Measurements from ENCODE around the gene PADI3. TPM values are rescaled to one million over a fixed set of nuclear protein-coding genes. Genes with fewer than 3 reads are reported as not detected.

Gene PADI3
- total RNA-seq, 6 donors from 2014 or later: not detected

DNA sequence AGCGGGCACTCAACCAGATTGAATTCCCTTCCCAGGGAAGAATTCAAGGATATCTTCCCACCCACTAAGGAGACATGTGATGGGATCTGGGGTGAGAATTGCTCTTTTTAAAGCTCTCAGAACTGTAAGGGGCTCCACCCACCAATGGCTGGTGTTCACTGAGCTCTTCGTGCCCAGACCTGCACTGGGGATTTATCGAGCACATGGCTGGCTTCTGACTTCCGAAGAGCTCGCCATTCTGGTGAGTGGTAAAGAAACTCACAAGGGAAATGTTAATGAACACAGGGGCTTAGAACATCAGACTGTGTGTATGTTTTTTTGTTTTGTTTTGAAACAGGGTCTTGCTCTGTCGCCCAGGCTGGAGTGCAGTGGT is 9.8 kb downstream of the PADI3 start:
- H3K27me3 ChIP-seq: no peaks in the 10 kb centered on the region
- no peaks in the 10 kb centered on the region for H3K36me3 ChIP-seq
- no peak for ATAC-seq (ENCODE audit: low FRiP score in 2 of 2)
- 85 to 91% methylated on average over 6 of the region's 6 CpGs for WGBS, 2 donors
- H3K9me3 ChIP-seq: no peaks in the 10 kb centered on the region
- H3K4me1 ChIP-seq: no peaks in the 10 kb centered on the region
- TF ChIP-seq EP300 (IDR thresholded peaks at IDR 0.05) (no peak), POLR2A (IDR thresholded peaks at IDR 0.05) (no peak), POLR2AphosphoS5 (IDR thresholded peaks at IDR 0.05) (no peak)
- TF ChIP-seq, protein P1, sequence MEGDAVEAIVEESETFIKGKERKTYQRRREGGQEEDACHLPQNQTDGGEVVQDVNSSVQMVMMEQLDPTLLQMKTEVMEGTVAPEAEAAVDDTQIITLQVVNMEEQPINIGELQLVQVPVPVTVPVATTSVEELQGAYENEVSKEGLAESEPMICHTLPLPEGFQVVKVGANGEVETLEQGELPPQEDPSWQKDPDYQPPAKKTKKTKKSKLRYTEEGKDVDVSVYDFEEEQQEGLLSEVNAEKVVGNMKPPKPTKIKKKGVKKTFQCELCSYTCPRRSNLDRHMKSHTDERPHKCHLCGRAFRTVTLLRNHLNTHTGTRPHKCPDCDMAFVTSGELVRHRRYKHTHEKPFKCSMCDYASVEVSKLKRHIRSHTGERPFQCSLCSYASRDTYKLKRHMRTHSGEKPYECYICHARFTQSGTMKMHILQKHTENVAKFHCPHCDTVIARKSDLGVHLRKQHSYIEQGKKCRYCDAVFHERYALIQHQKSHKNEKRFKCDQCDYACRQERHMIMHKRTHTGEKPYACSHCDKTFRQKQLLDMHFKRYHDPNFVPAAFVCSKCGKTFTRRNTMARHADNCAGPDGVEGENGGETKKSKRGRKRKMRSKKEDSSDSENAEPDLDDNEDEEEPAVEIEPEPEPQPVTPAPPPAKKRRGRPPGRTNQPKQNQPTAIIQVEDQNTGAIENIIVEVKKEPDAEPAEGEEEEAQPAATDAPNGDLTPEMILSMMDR (IDR thresholded peaks at IDR 0.05): no peak
- no peak overlapping the region for H3K4me3 ChIP-seq
- H3K27ac ChIP-seq: no peak overlapping the region
- DNase-seq: no peak

DNA sequence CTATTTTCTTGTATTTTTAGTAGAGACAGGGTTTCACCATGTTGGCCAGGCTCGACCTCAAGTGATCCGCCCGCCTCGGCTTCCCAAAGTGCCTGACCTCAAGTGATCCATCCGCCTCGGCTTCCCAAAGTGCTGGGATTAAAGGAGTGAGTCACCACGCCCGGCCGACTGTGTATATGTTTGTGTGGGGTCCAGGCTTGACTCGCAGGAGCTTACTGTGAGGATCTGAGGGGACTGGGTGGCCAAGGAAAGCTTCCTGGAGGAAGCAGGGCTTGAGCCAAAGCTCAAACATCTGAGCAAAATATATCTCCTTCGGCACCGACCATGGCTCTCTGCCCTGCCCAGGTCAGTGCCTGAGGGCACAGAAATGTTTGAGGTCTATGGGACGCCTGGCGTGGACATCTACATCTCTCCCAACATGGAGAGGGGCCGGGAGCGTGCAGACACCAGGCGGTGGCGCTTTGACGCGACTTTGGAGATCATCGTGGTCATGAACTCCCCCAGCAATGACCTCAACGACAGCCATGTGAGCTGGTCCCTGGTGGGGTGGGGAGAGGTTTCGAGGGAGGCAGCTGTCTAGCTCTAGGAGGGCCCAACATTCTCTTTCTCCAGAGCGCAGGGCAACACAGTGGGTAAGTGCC is 10.5 kb downstream of the PADI3 start:
- DNase-seq: no peak
- H3K9me3 ChIP-seq: no peaks in the 10 kb centered on the region
- WGBS, 2 donors: 84 to 85% methylated on average over 14 to 24 of the region's 24 CpGs
- no peaks in the 10 kb centered on the region for H3K27me3 ChIP-seq
- TF ChIP-seq POLR2AphosphoS5 (IDR thresholded peaks at IDR 0.05): no peak
- TF ChIP-seq POLR2A (IDR thresholded peaks at IDR 0.05): no peak
- no peak for TF ChIP-seq EP300 (IDR thresholded peaks at IDR 0.05)
- TF ChIP-seq, protein P1 (IDR thresholded peaks at IDR 0.05): no peak
- H3K4me1 ChIP-seq: no peaks in the 10 kb centered on the region
- ATAC-seq (ENCODE audit: low FRiP score in 2 of 2): no peak
- H3K36me3 ChIP-seq: no peaks in the 10 kb centered on the region
- no peak overlapping the region for H3K4me3 ChIP-seq
- no peak overlapping the region for H3K27ac ChIP-seq

GRCh38 chr1:17260264-17260663 is 11.4 kb downstream of the PADI3 start:
- DNase-seq: no peak
- 89 to 95% methylated on average over 6 to 7 of the region's 7 CpGs for WGBS, 2 donors

GRCh38 chr1:17260738-17261137 is 11.8 kb downstream of the PADI3 start:
- no peak for TF ChIP-seq EP300 (IDR thresholded peaks at IDR 0.05)
- no peak for TF ChIP-seq POLR2AphosphoS5 (IDR thresholded peaks at IDR 0.05)
- TF ChIP-seq, protein P1 (IDR thresholded peaks at IDR 0.05): no peak
- TF ChIP-seq POLR2A (IDR thresholded peaks at IDR 0.05): no peak
- H3K4me1 ChIP-seq: no peaks in the 10 kb centered on the region
- H3K4me3 ChIP-seq: no peak overlapping the region
- H3K36me3 ChIP-seq: no peaks in the 10 kb centered on the region
- H3K9me3 ChIP-seq: no peaks in the 10 kb centered on the region
- 75 to 88% methylated on average over 4 to 5 of the region's 5 CpGs for WGBS, 2 donors
- ATAC-seq (ENCODE audit: low FRiP score in 2 of 2) (no peak), DNase-seq (no peak)
- no peaks in the 10 kb centered on the region for H3K27me3 ChIP-seq
- no peak overlapping the region for H3K27ac ChIP-seq

More at GRCh38 chr1:17260264-17260663, 11.4 kb downstream of the PADI3 start:
- no peak overlapping the region for H3K27ac ChIP-seq
- ATAC-seq (ENCODE audit: low FRiP score in 2 of 2): no peak
- H3K9me3 ChIP-seq: no peaks in the 10 kb centered on the region
- no peaks in the 10 kb centered on the region for H3K36me3 ChIP-seq
- no peaks in the 10 kb centered on the region for H3K27me3 ChIP-seq
- no peak overlapping the region for H3K4me3 ChIP-seq
- TF ChIP-seq EP300 (IDR thresholded peaks at IDR 0.05): no peak
- no peak for TF ChIP-seq POLR2A (IDR thresholded peaks at IDR 0.05)
- TF ChIP-seq POLR2AphosphoS5 (IDR thresholded peaks at IDR 0.05): no peak
- TF ChIP-seq, protein P1 (IDR thresholded peaks at IDR 0.05): no peak
- H3K4me1 ChIP-seq: no peaks in the 10 kb centered on the region

- ATAC-seq (ENCODE audit: low FRiP score in 2 of 2) (no peak), DNase-seq (no peak)
- Histone ChIP-seq H3K4me1 (no peaks in the 10 kb centered on the region), H3K9me3 (no peaks in the 10 kb centered on the region), H3K36me3 (no peaks in the 10 kb centered on the region), H3K4me3 (no peak overlapping the region), H3K27me3 (no peaks in the 10 kb centered on the region), H3K27ac (no peak overlapping the region)
- TF ChIP-seq EP300 (IDR thresholded peaks at IDR 0.05) (no peak), POLR2AphosphoS5 (IDR thresholded peaks at IDR 0.05) (no peak)
These were observed 15.0 kb downstream of the PADI3 start for GRCh38 chr1:17263936-17264335.
